Gastroesophageal sphincter (tissue), 3 donors: ENCODE data around the gene CCDC187.

Experiments
- CTCF ChIP-seq, 4 experiments: fragments of 200-600 bp in 2 of 4; fragments of 450-650 bp in 2 of 4; sonication (generic) in 1 of 4; IDR thresholded peaks; one replicate each; pipeline ENCODE4 v1.5.1; 2017 to 2019; ENCODE audit warnings: antibody characterized with exemption in 4 of 4, mild to moderate bottlenecking in 2 of 4, moderate library complexity in 2 of 4
- EP300 ChIP-seq: sonication (generic); formaldehyde crosslinking; IDR thresholded peaks from one replicate; pipeline ENCODE4 v1.6.1; 2017; ENCODE audit warnings: antibody characterized with exemption, mild to moderate bottlenecking
- POLR2AphosphoS5 ChIP-seq: sonication (generic); formaldehyde crosslinking; IDR thresholded peaks from one replicate; pipeline ENCODE4 v1.6.1; 2017; ENCODE audit warnings: antibody characterized with exemption

GRCh38 chr9:136234597-136234996, 69.3 kb downstream of the CCDC187 start:
- no peak for TF ChIP-seq CTCF (IDR thresholded peaks at IDR 0.05)
- no peak for TF ChIP-seq EP300
- no peak for TF ChIP-seq POLR2AphosphoS5
